Upper lobe of left lung (tissue), 6 donors: ENCODE measurements around the gene HOXA10. TPM values are rescaled to one million over a fixed set of nuclear protein-coding genes. Genes with fewer than 3 reads are reported as not detected.

Source experiments
- ATAC-seq, 2 donors: fragments of 200-7000 bp; cut with Tn5 transposase; one replicate each; pipeline ENCODE4 v1.9.1; 2022; ENCODE audit warnings: mild to moderate bottlenecking in 2 of 2, moderate library complexity in 2 of 2; ENCODE audit not compliant: low FRiP score in 2 of 2
- DNase-seq, 2 donors: peaks; one replicate each; pipeline ENCODE4 v3.0.0-alpha.2; 2019 to 2020
- H3K27ac ChIP-seq, 4 donors: fragments of 200-600 bp; sonication (generic); one replicate each; pipeline ENCODE4 v1.5.1; 2016 to 2019
- H3K27me3 ChIP-seq, 4 donors: fragments of 200-600 bp; sonication (generic); one replicate each; pipeline ENCODE4 v1.5.1; 2017 to 2019
- H3K36me3 ChIP-seq, 4 donors: fragments of 200-600 bp; sonication (generic); one replicate each; pipeline ENCODE4 v1.5.1; 2016 to 2019
- H3K4me1 ChIP-seq, 4 donors: fragments of 200-600 bp; sonication (generic); one replicate each; pipeline ENCODE4 v1.5.1; 2018 to 2019
- H3K4me3 ChIP-seq, 4 donors: fragments of 200-600 bp; sonication (generic); one replicate each; pipeline ENCODE4 v1.5.1; 2017 to 2019; ENCODE audit warnings: mild to moderate bottlenecking in 2 of 4, moderate library complexity in 1 of 4
- H3K9me3 ChIP-seq, 4 donors: fragments of 200-600 bp; sonication (generic); one replicate each; pipeline ENCODE4 v1.5.1; 2018 to 2019
- CTCF ChIP-seq, 6 experiments: fragments of 450-650 bp in 4 of 6; fragments of 200-600 bp in 2 of 6; sonication (generic) in 2 of 6; IDR thresholded peaks; one replicate each; pipeline ENCODE4 v1.5.1; 2016 to 2019; ENCODE audit warnings: antibody characterized with exemption in 6 of 6
- EP300 ChIP-seq, 4 donors: sonication (generic); formaldehyde crosslinking; IDR thresholded peaks; one replicate each; pipeline ENCODE4 v1.5.1; 2017; ENCODE audit warnings: antibody characterized with exemption in 4 of 4, control low read depth in 2 of 4
- POLR2A ChIP-seq, 4 donors: fragments of 450-650 bp; IDR thresholded peaks; one replicate each; pipeline ENCODE4 v1.5.1; 2016 to 2017; ENCODE audit warnings: antibody characterized with exemption in 4 of 4, mild to moderate bottlenecking in 2 of 4
- POLR2AphosphoS5 ChIP-seq, 2 donors: sonication (generic); formaldehyde crosslinking; IDR thresholded peaks; one replicate each; pipeline ENCODE4 v1.5.1; 2017; ENCODE audit warnings: antibody characterized with exemption in 2 of 2
- WGBS, 2 donors: methylation state at CpG; one replicate each; pipeline ENCODE4 v1.1.5; 2017 to 2018; 5-methylcytosine and 5-hydroxymethylcytosine counted together
- total RNA-seq, 6 donors: library from RNA; depleted of rRNA in 4 of 6; stranded (reverse); fragments of >200 nt in 4 of 6; gene quantifications; one replicate each; pipeline versions ENCODE4 v1.1.0 to v1.2.1, GENCODE V29; 2016 to 2021
- donor health status: DM: no; HTN: no; CAD: no; lungs with moderate emphysema.
- donor health status: DM: no; HTN: yes; CAD: no; lungs with severe emphysema.

Gene HOXA10
- total RNA-seq, 6 donors from 2014 or later, result 0.15 to 0.24 TPM; not detected in 4

- H3K27me3 ChIP-seq, result peaks cover 0 to 13% (median 0%) of the 10 kb centered on the region in 4 donors
These were observed 46.1 kb downstream of the HOXA10 start for GRCh38 chr7:27128034-27128433.

DNA sequence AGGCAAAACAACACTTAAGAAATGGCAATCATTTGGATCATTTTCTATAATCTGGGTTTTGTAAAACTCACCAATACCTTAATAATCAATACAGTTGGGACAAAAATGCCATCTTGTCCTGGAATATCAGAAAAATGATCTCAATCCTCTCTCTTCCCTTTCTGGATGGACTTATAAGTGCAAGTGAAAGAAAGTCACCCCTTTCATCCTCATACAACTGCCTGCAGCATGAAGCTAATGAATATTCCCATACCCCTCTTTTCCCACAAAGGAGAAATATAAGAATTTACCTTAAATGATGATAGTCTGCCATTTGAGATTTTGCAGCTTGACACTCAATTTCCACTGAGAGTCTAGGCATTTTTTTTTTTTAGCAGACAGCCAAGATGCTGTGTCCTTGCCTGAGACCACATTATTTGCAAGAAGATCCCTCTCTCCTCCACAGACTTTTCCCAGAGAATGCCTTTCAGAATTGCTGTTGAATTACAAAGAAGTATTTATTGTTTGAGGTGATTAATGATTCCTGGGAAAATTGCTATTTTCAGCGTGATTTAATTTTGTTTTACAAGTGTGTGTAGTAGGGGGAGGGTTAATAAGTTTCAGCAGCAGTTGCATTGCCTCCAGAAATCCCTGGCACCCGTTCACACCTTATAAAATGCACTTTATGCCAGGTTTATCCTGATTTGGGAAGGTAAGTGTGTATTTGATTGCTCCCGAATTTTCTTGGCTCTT is 47.4 kb downstream of the HOXA10 start:
- peaks cover 11 to 32% (median 19%) of the 10 kb centered on the region in 4 donors for H3K4me1 ChIP-seq
- DNase-seq, result no peak
- H3K9me3 ChIP-seq, result no peaks in the 10 kb centered on the region
- no peak for TF ChIP-seq CTCF (IDR thresholded peaks at IDR 0.05)
- H3K27me3 ChIP-seq, result peaks cover 0 to 13% (median 0%) of the 10 kb centered on the region in 4 donors
- H3K4me3 ChIP-seq, result no peak overlapping the region
- ATAC-seq, result no peak
- peak overlapping the region in 3 of 4 donors; percentile 84 to 97 (median 93) for H3K27ac ChIP-seq
- 31 to 40% methylated on average over 3 of the region's 3 CpGs for WGBS, 2 donors
- no peaks in the 10 kb centered on the region for H3K36me3 ChIP-seq

More at GRCh38 chr7:27128034-27128433, 46.1 kb downstream of the HOXA10 start:
- ATAC-seq (no peak), DNase-seq (no peak)
- no peak for TF ChIP-seq CTCF (IDR thresholded peaks at IDR 0.05)
- no peak for TF ChIP-seq POLR2A (IDR thresholded peaks at IDR 0.05)
- TF ChIP-seq EP300 (IDR thresholded peaks at IDR 0.05), result no peak
- TF ChIP-seq POLR2AphosphoS5 (IDR thresholded peaks at IDR 0.05), result no peak
- WGBS, 2 donors, result 26 to 35% methylated on average over 2 of the region's 2 CpGs
- Histone ChIP-seq H3K36me3 (no peaks in the 10 kb centered on the region), H3K27ac (peak overlapping the region in 2 of 4 donors; percentile 93 to 97), H3K4me1 (peaks cover 11 to 33% (median 22%) of the 10 kb centered on the region in 4 donors), H3K9me3 (no peaks in the 10 kb centered on the region), H3K4me3 (no peak overlapping the region)

DNA sequence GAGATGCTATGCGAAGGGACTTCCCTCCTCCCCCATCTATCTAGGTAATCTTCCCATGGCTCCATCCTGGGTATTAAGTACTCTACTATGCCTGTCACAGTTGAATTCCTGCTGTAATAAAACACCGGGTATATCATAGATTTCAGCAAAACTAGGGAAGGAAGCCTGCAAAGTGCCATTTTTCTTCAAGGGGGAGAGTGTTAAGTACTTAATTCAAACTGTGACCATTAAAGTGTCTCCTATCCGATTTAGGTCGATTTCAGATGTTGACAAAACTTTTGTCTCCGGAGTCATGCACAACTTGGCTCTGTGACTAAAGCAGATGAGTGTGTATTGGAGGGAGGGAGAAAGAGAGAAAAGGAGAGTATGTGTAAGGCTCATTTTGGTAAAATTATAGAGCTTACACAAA is 48.1 kb downstream of the HOXA10 start:
- no peak for DNase-seq
- H3K36me3 ChIP-seq, result no peaks in the 10 kb centered on the region
- no peaks in the 10 kb centered on the region for H3K9me3 ChIP-seq
- H3K27me3 ChIP-seq, result peaks cover 0 to 11% (median 0%) of the 10 kb centered on the region in 4 donors
- H3K4me3 ChIP-seq, result no peak overlapping the region
- ATAC-seq, result no peak
- TF ChIP-seq POLR2AphosphoS5 (IDR thresholded peaks at IDR 0.05), result no peak
- TF ChIP-seq POLR2A (IDR thresholded peaks at IDR 0.05), result no peak
- no peak for TF ChIP-seq EP300 (IDR thresholded peaks at IDR 0.05)
- no peak for TF ChIP-seq CTCF (IDR thresholded peaks at IDR 0.05)
- WGBS, 2 donors, result 45 to 49% methylated on average over 5 of the region's 5 CpGs
- H3K4me1 ChIP-seq, result peaks cover 11 to 25% (median 13%) of the 10 kb centered on the region in 4 donors
- peak overlapping the region; percentile 84 to 97 (median 90) for H3K27ac ChIP-seq

DNA sequence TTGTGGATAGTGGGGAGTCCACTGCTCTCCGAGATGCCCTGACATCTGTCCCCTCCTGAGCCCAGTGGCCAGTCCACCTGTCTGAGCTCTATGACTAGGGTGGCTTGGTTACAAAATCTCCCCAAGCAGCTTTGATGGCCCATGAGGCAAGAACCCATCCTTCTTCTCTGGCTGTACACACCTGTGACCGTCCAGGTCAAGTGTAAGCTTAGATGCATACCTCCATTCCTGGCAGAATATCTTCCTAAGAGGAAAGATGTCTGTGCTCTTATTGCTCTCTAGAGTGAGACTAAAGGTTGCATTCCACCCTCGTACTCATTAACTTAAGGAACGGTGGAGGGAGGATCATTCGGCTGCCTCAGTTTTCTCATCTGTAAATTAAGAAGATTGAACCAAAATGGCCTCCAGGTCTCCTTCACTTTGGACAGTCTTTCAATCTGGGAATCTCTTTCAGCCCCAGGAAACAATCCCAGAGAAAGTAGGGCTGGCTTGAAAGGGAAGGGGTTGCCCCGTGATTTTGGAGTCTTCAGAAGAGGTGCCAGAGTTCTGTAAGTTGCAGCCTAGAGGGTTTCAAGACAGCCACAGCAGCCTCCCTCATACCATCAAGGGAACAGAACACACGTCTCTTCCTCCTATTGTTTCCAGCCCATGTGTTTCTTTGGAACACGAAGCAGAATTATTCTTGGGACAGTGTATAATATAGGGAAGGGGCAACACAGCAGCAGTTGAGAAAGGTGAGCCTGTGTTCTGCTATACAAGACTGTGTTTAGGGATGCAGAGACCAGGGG is 49.0 kb downstream of the HOXA10 start:
- no peak for ATAC-seq
- Histone ChIP-seq H3K27me3 (peaks cover 0 to 3% (median 0%) of the 10 kb centered on the region in 4 donors), H3K4me1 (peaks cover 14 to 29% (median 16%) of the 10 kb centered on the region in 4 donors), H3K36me3 (no peaks in the 10 kb centered on the region), H3K27ac (peak overlapping the region; percentile 84 to 97 (median 90)), H3K9me3 (no peaks in the 10 kb centered on the region), H3K4me3 (peak overlapping the region in 1 of 4 donors; percentile 41)
- 55 to 60% methylated on average over 8 of the region's 8 CpGs for WGBS, 2 donors
- peak in 1 of 2 donors; percentile 17 for DNase-seq
- no peak for TF ChIP-seq POLR2A (IDR thresholded peaks at IDR 0.05)
- TF ChIP-seq CTCF (IDR thresholded peaks at IDR 0.05), result no peak
- TF ChIP-seq POLR2AphosphoS5 (IDR thresholded peaks at IDR 0.05), result no peak
- TF ChIP-seq EP300 (IDR thresholded peaks at IDR 0.05), result no peak
